ENCODE results near the gene PLOD3. TPM values are rescaled to one million over a fixed set of nuclear protein-coding genes. Genes with fewer than 3 reads are reported as not detected.

The PLOD3 gene
- total RNA-seq, 1 experiment from 2014 or later = 74.5 TPM

DNA sequence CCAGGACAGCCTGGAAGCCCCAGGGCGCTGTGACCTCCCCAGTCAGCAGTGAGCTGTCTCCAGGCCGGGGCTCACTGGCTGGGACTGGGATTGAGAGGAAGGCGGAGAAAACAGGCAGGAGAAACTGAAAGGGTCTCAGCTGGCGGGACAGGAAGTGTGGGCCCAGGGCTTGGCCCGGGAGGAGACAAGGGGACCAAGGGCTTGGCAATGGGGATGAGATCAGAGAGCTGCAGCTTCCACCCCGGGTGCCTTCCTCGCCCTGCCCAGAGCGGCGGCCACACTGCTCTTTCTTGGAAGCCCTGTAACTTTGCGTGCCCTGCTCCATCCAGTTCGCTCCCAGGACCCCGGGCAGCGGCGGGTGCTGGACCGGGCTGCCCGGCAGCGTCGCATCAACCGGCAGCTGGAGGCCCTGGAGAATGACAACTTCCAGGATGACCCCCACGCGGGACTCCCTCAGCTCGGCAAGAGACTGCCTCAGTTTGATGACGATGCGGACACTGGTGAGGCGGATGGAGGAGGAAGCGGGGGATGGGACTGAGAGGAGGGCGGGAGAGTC, 5.0 kb upstream of the PLOD3 start:
- no peak overlapping the region for H2BK15ac ChIP-seq (ENCODE audit: low read depth, low read length)
- no peak overlapping the region for H3T11ph ChIP-seq (ENCODE audit: low read length)
- no CpG with 5 or more reads among the region's 27 CpGs for WGBS (ENCODE audit: extremely low coverage, insufficient read length, low lambda C conversion rate)
- no peak for DNase-seq
- H3K4me2 ChIP-seq (ENCODE audit: insufficient read depth, insufficient read length, low read length) = no peak overlapping the region
- H3K27ac Mint-ChIP-seq = peak overlapping the region; percentile 34 to 79 (median 52); a peak in 4 of 7 replicates
- H3K27ac ChIP-seq (ENCODE audit: insufficient read length, low read depth, low read length) = no peak overlapping the region
- H4K5ac ChIP-seq (ENCODE audit: insufficient read length, low read depth, low read length) = no peak overlapping the region
- H2AFZ ChIP-seq (ENCODE audit: low read length) = no peak overlapping the region
- H3K9me3 ChIP-seq (ENCODE audit: control insufficient read depth, low read depth, low read length) = no peaks in the 10 kb centered on the region
- peaks cover 21 to 34% (median 27%) of the 10 kb centered on the region in 3 experiments for H3K36me3 Mint-ChIP-seq (ENCODE audit: insufficient read depth in 1 of 3, low read depth in 3 of 3)
- H2BK20ac ChIP-seq (ENCODE audit: low read depth, low read length, poor library complexity, severe bottlenecking) = no peak overlapping the region
- peaks cover 3% of the 10 kb centered on the region; the same call in 1 of the 2 replicates for H3K4me1 ChIP-seq (ENCODE audit: insufficient read depth, low read length)
- no peak overlapping the region for H3K56ac ChIP-seq (ENCODE audit: insufficient read length, low read depth, low read length)
- no peak overlapping the region for H4K8ac ChIP-seq (replicated peaks; ENCODE audit: insufficient read length, low read depth, low read length)
- no peak for TF ChIP-seq CTCF (conservative IDR thresholded peaks at IDR 0.05)
- H3K4ac ChIP-seq (ENCODE audit: low read depth, low read length) = no peak overlapping the region
- no peak overlapping the region for H3K14ac ChIP-seq (ENCODE audit: insufficient read depth, low read length)
- H3K9me3 Mint-ChIP-seq = no peaks in the 10 kb centered on the region
- peaks cover 11 to 14% of the 10 kb centered on the region in 2 experiments for H3K4me1 Mint-ChIP-seq
- H3K23me2 ChIP-seq (ENCODE audit: insufficient read length, low read depth, low read length, poor library complexity, severe bottlenecking) = peaks cover 3% of the 10 kb centered on the region
- no peaks in the 10 kb centered on the region for H3K79me2 ChIP-seq (ENCODE audit: insufficient read depth, low read length)
- H3K27me3 Mint-ChIP-seq (ENCODE audit: low read depth) = no peaks in the 10 kb centered on the region; the same call in 1 of the 2 replicates
- H2BK120ac ChIP-seq (ENCODE audit: low read depth, low read length, poor library complexity, severe bottlenecking) = no peak overlapping the region
- H2BK12ac ChIP-seq (ENCODE audit: insufficient read length, low read depth, low read length) = no peak overlapping the region
- H2AK5ac ChIP-seq (ENCODE audit: insufficient read length, low read length) = no peak overlapping the region
- H3K27me3 ChIP-seq (ENCODE audit: insufficient read depth, low read length) = no peaks in the 10 kb centered on the region
- H3K18ac ChIP-seq (ENCODE audit: insufficient read length, low read depth, low read length) = no peak overlapping the region
- H3K4me3 Mint-ChIP-seq = no peak overlapping the region
- H4K20me1 ChIP-seq (ENCODE audit: control insufficient read depth, insufficient read depth, insufficient read length) = no peaks in the 10 kb centered on the region
- H2BK5ac ChIP-seq (ENCODE audit: insufficient read length, low read length) = no peak overlapping the region
- no peak overlapping the region for H3K9ac ChIP-seq (ENCODE audit: extremely low read depth, insufficient read length, low read length)
- no peaks in the 10 kb centered on the region for H3K79me1 ChIP-seq (ENCODE audit: insufficient read depth, low read depth, low read length, poor library complexity, severe bottlenecking)
- no peak overlapping the region for H4K91ac ChIP-seq (ENCODE audit: insufficient read length, low read depth, low read length)
- H3K23ac ChIP-seq (ENCODE audit: insufficient read length, low read depth, low read length) = no peak overlapping the region

Measured in H9 (cell line).